ENCODE results near the gene PIP5K1A. TPM values are rescaled to one million over a fixed set of nuclear protein-coding genes. Genes with fewer than 3 reads are reported as not detected.

The PIP5K1A gene
- total and polyA plus RNA-seq, 8 donors, result 8.4 to 156 (median 58.1) TPM

GRCh38 chr1:151242442-151242841 lies 44.1 kb downstream of the PIP5K1A start:
- no peak overlapping the region for H3K27ac ChIP-seq
- intact Hi-C loops (cut with DNase I; ENCODE audit: low total_unique reads), result loop anchor here (10.0 kb wide), 1 partner anchor 68 kb away; the partner anchor contains the start of gene TMOD4
- peaks cover 73 to 100% (median 100%) of the 10 kb centered on the region in 4 donors for H3K36me3 ChIP-seq

GRCh38 chr1:151243683-151244216 lies 45.4 kb downstream of the PIP5K1A start:
- no peaks in the 10 kb centered on the region for H3K4me1 ChIP-seq
- intact Hi-C loops (cut with DNase I; ENCODE audit: low total_unique reads), result loop anchor here (10.0 kb wide), 1 partner anchor 69 kb away; the partner anchor contains the start of gene TMOD4
- WGBS, 5 donors, result 78 to 92% (median 86%) methylated on average over 5 of the region's 5 CpGs
- DNase-seq, result no peak
- no peaks in the 10 kb centered on the region for H3K27me3 ChIP-seq
- no peak overlapping the region for H3K27ac ChIP-seq
- no peaks in the 10 kb centered on the region for H3K9me3 ChIP-seq
- TF ChIP-seq EP300 (IDR thresholded peaks at IDR 0.05), result no peak
- H3K36me3 ChIP-seq, result peaks cover 73 to 100% (median 100%) of the 10 kb centered on the region in 4 donors
- H3K4me3 ChIP-seq, result no peak overlapping the region

More at GRCh38 chr1:151242442-151242841, 44.1 kb downstream of the PIP5K1A start:
- no peak overlapping the region for H3K4me3 ChIP-seq
- no peaks in the 10 kb centered on the region for H3K4me1 ChIP-seq
- H3K27me3 ChIP-seq, result no peaks in the 10 kb centered on the region
- TF ChIP-seq POLR2AphosphoS5 (IDR thresholded peaks at IDR 0.05) (no peak), CTCF (IDR thresholded peaks at IDR 0.05) (no peak), EP300 (IDR thresholded peaks at IDR 0.05) (no peak), POLR2A (IDR thresholded peaks at IDR 0.05) (no peak)
- 76 to 92% (median 81%) methylated on average over 2 of the region's 2 CpGs for WGBS, 5 donors
- no peaks in the 10 kb centered on the region for H3K9me3 ChIP-seq
- DNase-seq, result no peak

GRCh38 chr1:151246786-151247185 lies 48.4 kb downstream of the PIP5K1A start:
- DNase-seq, result no peak
- 79 to 95% (median 87%) methylated on average over 2 of the region's 2 CpGs for WGBS, 5 donors
- intact Hi-C loops (cut with DNase I; ENCODE audit: low total_unique reads), result loop anchor here (10.0 kb wide), 1 partner anchor 72 kb away; the partner anchor contains the start of gene TMOD4
- no peak overlapping the region for H3K27ac ChIP-seq
- no peaks in the 10 kb centered on the region for H3K27me3 ChIP-seq
- TF ChIP-seq POLR2AphosphoS5 (IDR thresholded peaks at IDR 0.05), result no peak
- H3K9me3 ChIP-seq, result no peaks in the 10 kb centered on the region
- peaks cover 55 to 84% (median 83%) of the 10 kb centered on the region in 4 donors for H3K36me3 ChIP-seq
- H3K4me1 ChIP-seq, result peaks cover 0 to 6% (median 3%) of the 10 kb centered on the region in 4 donors
- H3K4me3 ChIP-seq, result no peak overlapping the region

- TF ChIP-seq EP300 (IDR thresholded peaks at IDR 0.05) (no peak), POLR2AphosphoS5 (IDR thresholded peaks at IDR 0.05) (peak in 1 of 3 donors; percentile 53), POLR2A (IDR thresholded peaks at IDR 0.05) (no peak), CTCF (IDR thresholded peaks at IDR 0.05) (peak in 5 of 7 experiments; percentile 71 to 83 (median 76))
- intact Hi-C loops (cut with DNase I; ENCODE audit: low total_unique reads), result no loop called here
- DNase-seq, result peak; percentile 82 to 88
- 62 to 68% (median 64%) methylated on average over 16 of the region's 16 CpGs for WGBS, 5 donors
- H3K9me3 ChIP-seq, result no peaks in the 10 kb centered on the region
- H3K27me3 ChIP-seq, result no peaks in the 10 kb centered on the region
- no peak overlapping the region for H3K4me3 ChIP-seq
- H3K27ac ChIP-seq, result no peak overlapping the region
- H3K4me1 ChIP-seq, result peaks cover 12 to 29% (median 24%) of the 10 kb centered on the region in 4 donors
- peaks cover 26 to 33% (median 32%) of the 10 kb centered on the region in 4 donors for H3K36me3 ChIP-seq
Measured at GRCh38 chr1:151251656-151252470, 53.5 kb downstream of the PIP5K1A start.

Data from stomach (tissue), 9 donors.